ENCODE data around the gene GPR63.
A peak's percentile ranks its signal among the peaks of the same experiment; 100 is the strongest.
"Not testable (repeated sequence)": the region's sequence is repeated elsewhere in the genome, so short reads cannot be mapped to it uniquely, and the experiment has no call there.

GPR63 gene, protein sequence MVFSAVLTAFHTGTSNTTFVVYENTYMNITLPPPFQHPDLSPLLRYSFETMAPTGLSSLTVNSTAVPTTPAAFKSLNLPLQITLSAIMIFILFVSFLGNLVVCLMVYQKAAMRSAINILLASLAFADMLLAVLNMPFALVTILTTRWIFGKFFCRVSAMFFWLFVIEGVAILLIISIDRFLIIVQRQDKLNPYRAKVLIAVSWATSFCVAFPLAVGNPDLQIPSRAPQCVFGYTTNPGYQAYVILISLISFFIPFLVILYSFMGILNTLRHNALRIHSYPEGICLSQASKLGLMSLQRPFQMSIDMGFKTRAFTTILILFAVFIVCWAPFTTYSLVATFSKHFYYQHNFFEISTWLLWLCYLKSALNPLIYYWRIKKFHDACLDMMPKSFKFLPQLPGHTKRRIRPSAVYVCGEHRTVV

DNA sequence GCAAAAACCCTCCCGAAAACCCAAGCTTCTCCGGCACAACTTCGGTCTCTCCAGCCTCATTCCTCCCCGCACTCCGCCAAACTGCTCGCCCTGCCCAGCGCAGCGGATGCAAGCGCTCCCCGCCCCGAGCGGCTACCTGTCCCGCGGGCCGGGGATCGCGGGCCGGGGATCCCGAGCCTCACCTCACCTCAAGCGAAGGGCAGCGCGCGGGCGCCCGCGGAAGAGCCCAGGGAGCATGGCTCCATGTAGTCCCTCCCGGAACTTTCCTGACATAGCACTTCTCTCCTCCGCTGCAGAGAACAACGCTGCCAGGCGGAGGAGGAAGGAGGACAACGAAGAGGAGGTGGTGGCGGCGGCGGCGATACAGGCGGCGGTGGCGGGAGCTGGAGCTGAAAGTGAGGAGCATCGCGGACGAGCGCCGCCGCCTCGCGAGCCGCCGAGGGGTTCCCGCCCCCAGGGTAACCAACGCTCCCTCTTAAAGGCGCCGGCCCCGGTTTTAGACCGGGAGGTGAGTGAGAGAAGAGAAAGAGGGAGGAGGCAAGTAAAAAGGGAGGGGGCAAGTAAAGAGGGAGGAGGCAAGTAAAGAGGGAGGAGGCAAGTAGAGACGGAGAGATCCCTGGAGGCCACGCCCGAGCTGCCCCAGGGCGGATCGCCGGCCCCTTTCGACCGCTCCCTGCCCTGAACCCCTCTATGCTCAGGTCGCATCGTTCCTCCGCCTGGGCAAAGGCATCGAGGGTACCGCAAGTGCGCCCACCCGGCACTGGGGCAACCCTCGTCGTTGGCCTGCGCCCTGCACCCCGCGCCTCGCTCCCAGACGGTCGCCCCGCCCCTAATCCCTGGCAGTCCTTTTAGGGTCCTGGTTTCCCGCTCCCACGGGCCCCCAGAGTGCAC lies at the start of gene GPR63:
Gene GPR63, minus strand, starts transcription at position 397 of the 891 bp plus-strand sequence. CDS start 37,746 bp downstream, outside the sequence.
- peak; percentile 66 for DNase-seq (ENCODE audit: low read depth)

DNA sequence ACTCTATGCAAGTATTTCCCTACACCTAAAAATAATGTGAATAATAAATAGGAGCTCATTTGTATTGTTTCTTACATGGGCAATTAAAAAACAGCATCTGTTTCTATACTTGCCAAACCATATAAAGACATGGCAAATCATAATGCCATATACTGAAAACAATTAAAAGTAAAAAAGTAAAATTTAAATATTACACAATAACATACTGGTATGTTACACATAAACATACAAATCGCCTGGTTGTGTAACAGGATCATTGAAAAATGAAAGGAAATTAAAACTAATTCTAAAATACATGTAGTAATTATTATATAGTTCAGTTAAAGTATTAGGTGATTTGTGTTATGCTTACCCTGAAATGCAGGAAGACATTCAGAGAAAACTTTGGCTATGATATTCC lies 49.2 kb upstream of the GPR63 start:
- no peak for DNase-seq (ENCODE audit: low read depth)

DNA sequence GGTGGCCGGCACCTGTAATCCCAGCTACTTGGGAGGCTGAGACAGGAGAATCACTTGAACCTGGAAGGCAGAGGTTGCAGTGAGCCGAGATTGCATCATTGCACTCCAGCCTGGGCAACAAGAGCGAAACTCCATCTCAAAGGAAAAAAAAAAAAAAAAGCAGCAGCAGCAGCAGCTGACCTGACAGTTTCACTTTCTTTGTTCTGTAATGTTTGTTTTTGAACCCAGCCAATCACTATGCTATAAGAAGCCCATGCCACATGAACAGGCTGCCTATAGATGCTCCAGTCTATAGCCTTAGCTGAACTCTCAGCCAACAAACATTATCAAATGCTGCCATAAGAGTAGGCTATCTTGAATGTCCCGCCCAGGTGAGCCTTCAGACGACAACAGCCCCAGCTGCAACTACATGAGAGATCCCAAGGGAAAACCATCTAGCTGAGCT lies 47.9 kb upstream of the GPR63 start:
- DNase-seq (ENCODE audit: low read depth) = not testable (repeated sequence)

- DNase-seq (ENCODE audit: low read depth) = peak; percentile 80
Measured at GRCh38 chr6:96878143-96878542, 40.9 kb upstream of the GPR63 start.

DNA sequence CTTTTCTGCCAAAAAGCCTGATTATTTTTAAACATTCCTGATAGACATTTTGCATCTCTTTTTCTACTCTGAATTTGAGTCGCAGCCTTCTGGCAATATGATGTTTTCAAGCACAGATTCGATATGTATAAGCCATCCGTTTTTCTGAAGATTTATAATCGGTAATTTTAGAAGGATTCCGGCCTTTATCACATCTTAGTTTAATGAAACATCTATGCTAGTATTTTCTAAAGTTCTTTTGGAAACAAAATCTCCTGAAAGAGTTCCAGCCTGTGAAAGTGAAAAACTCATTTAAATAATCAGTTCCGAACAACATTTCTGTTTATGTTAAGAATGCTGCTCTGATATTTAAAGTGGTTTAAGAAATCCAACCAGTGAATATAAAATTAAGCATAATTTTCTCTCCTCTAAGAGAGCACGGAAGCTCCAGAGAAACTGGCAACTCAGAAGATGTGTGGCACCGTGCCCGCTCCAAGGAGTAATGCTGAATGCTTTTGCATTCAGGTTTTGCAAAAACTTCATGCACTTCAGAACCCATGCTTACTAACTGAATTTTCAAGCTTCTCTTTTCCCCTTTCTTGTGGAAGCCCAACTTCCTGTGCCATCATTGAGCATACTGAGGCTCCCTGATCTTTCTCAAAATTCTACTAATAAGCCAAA lies 39.7 kb upstream of the GPR63 start:
- no peak for DNase-seq (ENCODE audit: low read depth)

DNA sequence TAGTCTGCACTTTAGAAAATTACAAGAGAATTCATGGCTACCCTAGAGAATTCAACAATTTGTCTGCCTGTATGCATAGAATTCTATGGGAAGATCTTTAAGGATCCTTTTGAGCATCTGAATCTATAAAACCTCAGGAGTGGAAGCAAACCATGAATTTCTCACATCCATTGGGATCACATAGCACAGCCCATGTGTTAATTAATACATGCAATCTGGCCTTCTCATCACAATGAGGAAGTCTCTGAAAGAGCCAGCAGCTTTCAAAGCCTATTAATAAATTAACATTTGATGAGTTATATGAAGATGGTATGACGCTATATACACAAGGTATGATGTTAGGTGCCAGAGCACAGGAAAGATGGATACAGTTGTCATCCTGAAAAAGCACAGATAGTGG lies 35.7 kb upstream of the GPR63 start:
- no peak for DNase-seq (ENCODE audit: low read depth)

DNA sequence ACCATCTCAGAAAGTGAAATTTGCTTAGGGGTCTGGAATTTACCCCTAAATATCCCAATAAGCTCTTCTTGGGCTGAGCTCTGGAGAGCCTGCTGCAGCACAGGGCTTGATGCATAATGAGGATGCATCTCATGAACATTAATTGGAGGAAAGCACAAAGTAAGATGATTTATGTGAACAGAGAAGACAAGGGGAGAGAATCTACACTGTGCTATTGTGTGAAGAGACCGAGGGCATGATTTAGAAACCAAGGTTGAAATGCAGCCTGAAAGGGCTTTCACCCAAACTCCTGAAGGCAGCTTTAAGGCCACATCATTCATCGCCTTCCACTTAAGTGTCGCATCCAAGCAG lies 27.8 kb upstream of the GPR63 start:
- no peak for DNase-seq (ENCODE audit: low read depth)

- no peak for DNase-seq (ENCODE audit: low read depth)
Measured at GRCh38 chr6:96864216-96865054, 27.2 kb upstream of the GPR63 start.

- DNase-seq (ENCODE audit: low read depth) = no peak
Measured at GRCh38 chr6:96862560-96862959, 25.3 kb upstream of the GPR63 start.

DNA sequence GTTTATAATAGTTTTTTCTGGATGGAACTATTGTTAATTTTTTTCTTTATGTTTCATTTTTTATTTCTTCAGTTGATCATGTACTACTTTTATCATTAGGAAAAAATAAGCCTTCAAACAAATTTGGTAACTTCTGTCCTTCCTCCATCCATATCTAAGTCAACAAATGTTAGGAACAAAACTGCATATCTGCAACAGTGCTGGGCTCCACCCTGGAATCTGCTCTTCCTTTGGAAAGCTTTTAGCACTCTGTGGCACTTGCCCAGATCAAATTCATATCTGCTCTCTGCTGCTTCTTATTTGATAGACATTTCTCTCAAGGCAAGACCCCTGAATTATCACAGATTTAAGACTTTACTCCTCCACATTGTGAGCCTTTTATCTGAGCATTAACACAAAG lies 24.3 kb upstream of the GPR63 start:
- no peak for DNase-seq (ENCODE audit: low read depth)

DNA sequence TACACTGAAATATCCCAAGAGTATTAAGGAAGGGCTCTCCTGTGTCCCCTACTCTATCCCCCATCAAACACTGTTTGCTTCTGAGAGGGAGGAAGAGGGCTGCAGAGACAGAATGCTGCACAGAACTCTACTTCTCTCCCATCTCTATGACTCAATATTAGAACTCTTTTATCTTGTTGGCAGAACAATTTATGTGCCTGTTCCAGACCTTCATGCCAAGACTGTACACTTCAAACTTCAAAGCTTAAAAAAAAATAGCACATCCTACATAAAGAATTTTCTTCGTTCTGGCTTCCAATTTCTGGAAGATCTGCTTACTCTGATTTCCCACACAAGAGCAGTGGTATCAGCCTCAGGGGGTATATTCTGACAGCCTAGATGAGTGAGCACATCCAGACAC lies 19.6 kb upstream of the GPR63 start:
- no peak for DNase-seq (ENCODE audit: low read depth)

- DNase-seq (ENCODE audit: low read depth) = peak; percentile 56
Measured at GRCh38 chr6:96853083-96853482, 15.8 kb upstream of the GPR63 start.

- DNase-seq (ENCODE audit: low read depth) = no peak
Measured at GRCh38 chr6:96852605-96853004, 15.3 kb upstream of the GPR63 start.

GRCh38 chr6:96851858-96852257 lies 14.6 kb upstream of the GPR63 start:
- DNase-seq (ENCODE audit: low read depth) = no peak

DNA sequence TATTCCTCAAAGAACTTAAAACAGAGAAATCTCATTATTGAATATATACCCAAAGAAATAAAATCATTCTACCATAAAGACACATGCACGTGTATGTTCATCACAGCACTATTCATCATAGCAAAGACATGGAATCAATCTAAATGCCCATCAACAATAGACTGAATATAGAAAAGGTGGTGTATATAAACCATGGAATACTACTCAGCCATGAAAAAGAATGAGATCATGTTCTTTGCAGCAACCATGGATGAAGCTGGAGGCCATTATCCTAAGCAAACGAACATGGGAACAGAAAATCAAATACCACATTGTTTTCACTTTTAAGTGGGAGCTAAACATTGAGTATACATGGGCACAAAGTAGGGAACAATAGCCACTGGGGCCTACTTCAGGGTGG lies 12.3 kb upstream of the GPR63 start:
- DNase-seq (ENCODE audit: low read depth) = no peak

DNA sequence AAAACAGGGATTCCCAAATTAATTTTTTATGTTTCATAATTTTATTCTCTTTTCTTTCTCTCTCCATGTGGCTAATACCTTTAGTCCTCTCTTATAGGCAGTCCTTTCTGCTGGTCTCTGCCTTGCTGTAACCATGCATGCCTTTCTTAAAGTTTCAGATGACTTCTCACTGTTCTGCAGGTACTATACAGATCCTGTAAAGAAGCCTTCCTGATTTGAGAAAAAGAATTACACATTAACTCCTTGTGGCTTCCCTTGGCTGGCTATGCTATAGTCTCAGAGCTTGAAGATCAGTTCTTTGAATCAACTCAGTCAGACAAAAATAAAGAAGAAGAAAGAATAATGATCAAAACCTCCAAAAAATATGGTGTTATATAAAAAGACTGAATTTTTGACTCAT lies 7.3 kb upstream of the GPR63 start:
- DNase-seq (ENCODE audit: low read depth) = no peak

- DNase-seq (ENCODE audit: low read depth) = peak; percentile 37
Measured at GRCh38 chr6:96841345-96841744, 4.1 kb upstream of the GPR63 start.

- no peak for DNase-seq (ENCODE audit: low read depth)
Measured at GRCh38 chr6:96836631-96837080, 621 bp downstream of the GPR63 start.

GRCh38 chr6:96834070-96834469 lies 3.2 kb downstream of the GPR63 start:
- no peak for DNase-seq (ENCODE audit: low read depth)

DNA sequence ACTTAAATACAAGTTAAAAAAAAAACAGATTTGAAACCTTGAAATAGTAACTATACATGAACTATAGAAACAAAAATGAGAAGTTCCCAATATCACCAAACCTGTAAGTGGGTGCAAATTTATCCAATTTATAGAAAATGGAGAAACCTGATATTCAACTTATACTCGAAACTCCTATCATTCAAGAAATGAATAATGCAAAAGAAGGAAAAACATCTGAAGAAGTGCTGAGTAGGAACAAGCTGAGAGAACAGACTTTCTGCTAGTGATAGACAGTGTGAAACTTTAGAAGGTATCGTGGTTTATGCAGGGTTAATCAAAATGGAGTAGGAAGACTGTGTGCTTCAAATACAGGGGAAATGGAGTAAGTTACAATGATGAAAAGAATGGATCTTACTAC lies 4.5 kb downstream of the GPR63 start:
- no peak for DNase-seq (ENCODE audit: low read depth)

DNA sequence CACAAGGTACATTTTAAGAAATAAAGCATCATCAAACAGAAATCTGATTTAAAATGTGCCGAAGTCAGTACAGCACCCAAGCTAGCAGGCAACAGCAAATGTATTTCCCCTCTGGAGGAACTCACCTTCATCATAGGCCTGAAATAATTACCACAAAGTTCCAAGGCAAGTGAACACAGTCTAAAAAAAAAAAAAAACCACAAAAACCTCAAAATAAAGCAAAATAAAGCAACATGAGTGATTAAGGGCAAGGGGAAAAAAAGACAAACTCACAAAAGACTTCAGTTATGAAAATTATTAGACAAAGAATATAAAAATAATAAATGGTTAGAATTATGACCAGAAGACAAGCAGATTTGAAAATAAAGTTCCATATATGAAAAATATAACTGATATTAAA lies 10.4 kb downstream of the GPR63 start:
- no peak for DNase-seq (ENCODE audit: low read depth)

- peak; percentile 76 for DNase-seq (ENCODE audit: low read depth)
Measured at GRCh38 chr6:96823743-96824142, 13.5 kb downstream of the GPR63 start.

Data from amniotic epithelial cell (primary cell).